ENCODE data around the gene ZNF687.
"Not testable (repeated sequence)": the region's sequence is repeated elsewhere in the genome, so short reads cannot be mapped to it uniquely, and the experiment has no call there.

The ZNF687 gene

GRCh38 chr1:151281969-151282882, at the start of gene ZNF687:
ZNF687 (plus strand) TSS chr1:151282299; CDS start chr1:151286292, 3,993 bp downstream.
- peak; percentile 100 for DNase-seq
- intact Hi-C loops (cut with DNase I), result loop anchor here (1.0 to 5.0 kb wide), 3 partner anchors 45 to 117 kb away; partner anchors contain the start of genes PI4KB and PSMB4

GRCh38 chr1:151235235-151235634, 46.9 kb upstream of the ZNF687 start:
- intact Hi-C loops (cut with DNase I), result no loop called here
- DNase-seq, result no peak

GRCh38 chr1:151237678-151238466, 44.2 kb upstream of the ZNF687 start:
- intact Hi-C loops (cut with DNase I), result no loop called here
- no peak for DNase-seq

GRCh38 chr1:151238467-151238739, 43.7 kb upstream of the ZNF687 start:
- intact Hi-C loops (cut with DNase I), result no loop called here
- no peak for DNase-seq

- intact Hi-C loops (cut with DNase I), result no loop called here
- no peak for DNase-seq
Observed at GRCh38 chr1:151242442-151242841, 39.7 kb upstream of the ZNF687 start.

- intact Hi-C loops (cut with DNase I), result no loop called here
- no peak for DNase-seq
Observed at GRCh38 chr1:151243683-151244216, 38.3 kb upstream of the ZNF687 start.

- no peak for DNase-seq
- intact Hi-C loops (cut with DNase I), result no loop called here
Observed at GRCh38 chr1:151246786-151247185, 35.3 kb upstream of the ZNF687 start.

- intact Hi-C loops (cut with DNase I), result loop anchor here (1.0 kb wide), 1 partner anchor 56 kb away; no protein-coding TSS in a partner anchor
Observed at GRCh38 chr1:151251656-151252470, 30.2 kb upstream of the ZNF687 start.

GRCh38 chr1:151254217-151255213, 27.6 kb upstream of the ZNF687 start, which contains the start of gene PSMD4:
PSMD4 (plus strand) TSS chr1:151254734; CDS start chr1:151254783, 49 bp downstream.
- intact Hi-C loops (cut with DNase I), result no loop called here
- DNase-seq, result peak; percentile 89 to 99 (median 94)

More at GRCh38 chr1:151251656-151252470, 30.2 kb upstream of the ZNF687 start:
- peak in 7 of 10 donors; percentile 14 to 88 (median 56) for DNase-seq

GRCh38 chr1:151255381-151255780, 26.7 kb upstream of the ZNF687 start:
- DNase-seq, result no peak

GRCh38 chr1:151259351-151259750, 22.7 kb upstream of the ZNF687 start:
- DNase-seq, result no peak
- intact Hi-C loops (cut with DNase I), result no loop called here

More at GRCh38 chr1:151255381-151255780, 26.7 kb upstream of the ZNF687 start:
- intact Hi-C loops (cut with DNase I), result no loop called here

GRCh38 chr1:151265446-151266236, 16.5 kb upstream of the ZNF687 start:
- DNase-seq, result peak in 1 of 10 donors; percentile 22
- intact Hi-C loops (cut with DNase I), result no loop called here

GRCh38 chr1:151266315-151266714, 15.8 kb upstream of the ZNF687 start:
- DNase-seq, result no peak
- intact Hi-C loops (cut with DNase I), result no loop called here

- peak in 1 of 10 donors; percentile 30 for DNase-seq
- intact Hi-C loops (cut with DNase I), result no loop called here
Observed at GRCh38 chr1:151266821-151267220, 15.3 kb upstream of the ZNF687 start.

- peak in 1 of 10 donors; percentile 7 for DNase-seq
- intact Hi-C loops (cut with DNase I), result no loop called here
Observed at GRCh38 chr1:151267760-151268159, 14.3 kb upstream of the ZNF687 start.

- intact Hi-C loops (cut with DNase I), result no loop called here
- DNase-seq, result peak in 1 of 10 donors; percentile 1
Observed at GRCh38 chr1:151273924-151274466, 8.1 kb upstream of the ZNF687 start.

- peak in 2 of 10 donors; percentile 53 to 60 for DNase-seq
- intact Hi-C loops (cut with DNase I), result not testable (repeated sequence)
Observed at GRCh38 chr1:151275341-151275740, 6.8 kb upstream of the ZNF687 start.

- intact Hi-C loops (cut with DNase I), result no loop called here
Observed at GRCh38 chr1:151277249-151277648, 4.8 kb upstream of the ZNF687 start.

More at GRCh38 chr1:151277249-151277648, 4.8 kb upstream of the ZNF687 start:
- DNase-seq, result no peak

Data from posterior cingulate gyrus (tissue), 11 donors.